GM15510 (cell line): ENCODE results near the gene CASKIN1.

Source experiments
- POLR2A ChIP-seq: IDR thresholded peaks from 3 replicates; pipeline ENCODE4 v1.6.1; 2011; ENCODE audit warnings: borderline replicate concordance; ENCODE audit not compliant: insufficient read length; ENCODE audit errors: extremely low read depth

Gene CASKIN1

GRCh38 chr16:2135770-2136490 is 60.5 kb downstream of the CASKIN1 start, which contains the start of gene PKD1:
Gene PKD1 (minus strand): TSS chr16:2135898. CDS start chr16:2135689, 209 bp downstream.
- peak; percentile 36 for TF ChIP-seq POLR2A
